Endothelial cell of umbilical vein (primary cell): Measurements from ENCODE around the gene PHOX2B. TPM values are rescaled to one million over a fixed set of nuclear protein-coding genes. Genes with fewer than 3 reads are reported as not detected.

Source experiments
- BruUV-seq: library from RNA; stranded (reverse); fragments of 400-500 nt; replicated peaks from 2 replicates; lab custom pipeline; 2021; lab: Mats Ljungman, UMichigan
- CTCF ChIA-PET: fragments of 300-600, 350-600 bp; sonication (Branson Sonifier 250); formaldehyde crosslinking; loops from one replicate; lab custom pipeline; 2021; ENCODE audit warnings: antibody characterized with exemption, inconsistent platforms; lab: Charles Lee
- POLR2A ChIA-PET: fragments of 300-600, 350-600 bp; sonication (Branson Sonifier 250); formaldehyde crosslinking; loops from one replicate; lab custom pipeline; 2021; ENCODE audit warnings: antibody characterized with exemption, inconsistent platforms; lab: Charles Lee
- DNase-seq: peaks from one replicate; pipeline ENCODE4 v3.0.0-alpha.2; 2011; ENCODE audit warnings: low read depth, low spot score
- FAIRE-seq: peaks from 2 replicates; lab custom pipeline; 2011; peaks lifted over from hg19 to GRCh38; lab: Jason Lieb, UNC
- H2AFZ ChIP-seq: 2 replicates; pipeline ENCODE4 v1.6.0; 2012; ENCODE audit warnings: low read depth, low read length, control low read depth, inconsistent platforms
- H3K27ac ChIP-seq: 2 replicates; pipeline ENCODE4 v1.5.1; 2011; ENCODE audit warnings: low read depth, mild to moderate bottlenecking, control low read depth, low read length, moderate library complexity; ENCODE audit not compliant: insufficient read depth
- H3K27me3 ChIP-seq, 2 experiments: 2 replicates each; pipeline versions ENCODE4 v1.6.0 to v1.6.1; 2011; ENCODE audit warnings: low read length in 2 of 2, mixed read lengths in 1 of 2; ENCODE audit not compliant: control insufficient read depth in 2 of 2, insufficient read depth in 2 of 2
- H3K36me3 ChIP-seq, 2 experiments: 2 replicates in 1 of 2; 3 replicates in 1 of 2; pipeline ENCODE4 v1.5.1; 2011; ENCODE audit warnings: low read length in 2 of 2, mild to moderate bottlenecking in 1 of 2, moderate library complexity in 1 of 2; ENCODE audit not compliant: control insufficient read depth in 2 of 2, insufficient read depth in 2 of 2; ENCODE audit errors: extremely low read depth in 1 of 2
- H3K4me1 ChIP-seq: 3 replicates; pipeline ENCODE4 v1.5.1; 2011; ENCODE audit warnings: mild to moderate bottlenecking, low read length; ENCODE audit not compliant: control insufficient read depth, insufficient read depth; ENCODE audit errors: extremely low read depth
- H3K4me2 ChIP-seq: 2 replicates; pipeline ENCODE4 v1.6.1; 2011; ENCODE audit warnings: low read length, control low read depth, mixed read lengths; ENCODE audit not compliant: insufficient read depth
- H3K4me3 ChIP-seq, 3 experiments: fragments of 200-600 bp in 1 of 3; sonication (generic), shearing (Covaris generic) in 1 of 3; replicated peaks in 1 of 3; 2 replicates each; pipeline ENCODE4 v1.5.1; 2011 to 2016; ENCODE audit warnings: control low read depth in 3 of 3, low read length in 3 of 3, mild to moderate bottlenecking in 2 of 3, inconsistent platforms in 1 of 3, low read depth in 1 of 3, moderate library complexity in 1 of 3; ENCODE audit not compliant: insufficient read depth in 1 of 3
- H3K79me2 ChIP-seq: 2 replicates; pipeline ENCODE4 v1.6.0; 2012; ENCODE audit warnings: low read length, inconsistent platforms; ENCODE audit not compliant: control insufficient read depth, insufficient read depth
- H3K9ac ChIP-seq: replicated peaks from 2 replicates; pipeline ENCODE3; 2011; ENCODE audit warnings: low read length, control low read depth; ENCODE audit not compliant: insufficient read depth; ENCODE audit errors: extremely low read depth
- H3K9me1 ChIP-seq: replicated peaks from 3 replicates; pipeline ENCODE4 v1.6.0; 2011; ENCODE audit warnings: mild to moderate bottlenecking, low read length; ENCODE audit not compliant: control insufficient read depth, insufficient read depth; ENCODE audit errors: extremely low read depth
- H3K9me3 ChIP-seq: replicated peaks from 2 replicates; pipeline ENCODE4 v1.5.1; 2012; ENCODE audit warnings: low read length, inconsistent platforms; ENCODE audit not compliant: control insufficient read depth, insufficient read depth
- H4K20me1 ChIP-seq: replicated peaks from 2 replicates; pipeline ENCODE3; 2011; ENCODE audit warnings: mild to moderate bottlenecking, low read length; ENCODE audit not compliant: control insufficient read depth, insufficient read depth; ENCODE audit errors: extremely low read depth
- FOS ChIP-seq: IDR thresholded peaks from 2 replicates; pipeline ENCODE4 v1.6.1; 2011; ENCODE audit warnings: mild to moderate bottlenecking, low read length, moderate library complexity, borderline replicate concordance; ENCODE audit not compliant: insufficient read depth
- JUN ChIP-seq: IDR thresholded peaks from 2 replicates; pipeline ENCODE4 v1.6.1; 2011; ENCODE audit warnings: borderline replicate concordance, low read depth; ENCODE audit not compliant: insufficient read length, insufficient read depth
- MYC ChIP-seq: IDR thresholded peaks from one replicate; pipeline ENCODE4 v1.6.1; 2011; ENCODE audit warnings: mild to moderate bottlenecking, low read depth, low read length
- dilution Hi-C: fragments of 300-500 bp; cut with MboI; formaldehyde crosslinking; loops from one replicate; pipeline ENCODE4 v1.15.0; 2019; ENCODE audit warnings: low sequenced_read_pairs; ENCODE audit not compliant: extremely low pct_ligation_motif_present
- intact Hi-C: fragments of 100-400 bp; cut with micrococcal nuclease; formaldehyde crosslinking; loops from one replicate; pipeline ENCODE4 v1.10.0; 2022
- polyA plus RNA-seq, 4 experiments: library from polyadenylated mRNA; depleted of rRNA in 3 of 4; stranded (reverse) in 3 of 4; unstranded in 1 of 4; fragments of >200 nt; gene quantifications; 2 replicates each; pipeline versions ENCODE4 v1.2.1 to v1.2.3, GENCODE V29; 2011 to 2012; ENCODE audit warnings: missing spikeins in 1 of 4
- total RNA-seq: library from RNA; stranded (reverse); gene quantifications from 2 replicates; pipeline ENCODE4 v1.2.3, GENCODE V29; 2021

PHOX2B gene
- total and polyA plus RNA-seq, 2 donors (not counting 3 experiments of a cell fraction or from before 2014, with no cell fraction given): not detected

- TF ChIP-seq FOS (peak; percentile 21), JUN (no peak)
- FAIRE-seq: no peak
These were observed 20.0 kb downstream of the PHOX2B start for GRCh38 chr4:41728573-41728913.

GRCh38 chr4:41727861-41728572 is 20.5 kb downstream of the PHOX2B start:
- FAIRE-seq: no peak
- Histone ChIP-seq H3K27me3 (peaks cover 7 to 22% of the 10 kb centered on the region in 2 experiments), H2AFZ (no peak overlapping the region), H3K27ac (no peak overlapping the region), H4K20me1 (no peaks in the 10 kb centered on the region), H3K9me1 (no peaks in the 10 kb centered on the region), H3K4me3 (no peak overlapping the region), H3K9me3 (no peaks in the 10 kb centered on the region), H3K4me1 (no peaks in the 10 kb centered on the region), H3K9ac (no peak overlapping the region), H3K4me2 (no peak overlapping the region), H3K36me3 (no peaks in the 10 kb centered on the region), H3K79me2 (no peaks in the 10 kb centered on the region)
- CTCF ChIA-PET: no interaction called here
- BruUV-seq: no TSS peak
- TF ChIP-seq MYC: no peak
- dilution Hi-C loops: no loop called here
- intact Hi-C loops: no loop called here
- DNase-seq: no peak
- POLR2A ChIA-PET: no interaction called here

More at GRCh38 chr4:41728573-41728913, 20.0 kb downstream of the PHOX2B start:
- Histone ChIP-seq H3K79me2 (no peaks in the 10 kb centered on the region), H4K20me1 (no peaks in the 10 kb centered on the region), H2AFZ (no peak overlapping the region), H3K9me3 (no peaks in the 10 kb centered on the region), H3K4me1 (no peaks in the 10 kb centered on the region), H3K4me3 (no peak overlapping the region), H3K4me2 (no peak overlapping the region), H3K27ac (no peak overlapping the region), H3K27me3 (peaks cover 7 to 25% of the 10 kb centered on the region in 2 experiments), H3K9me1 (no peaks in the 10 kb centered on the region), H3K36me3 (no peaks in the 10 kb centered on the region), H3K9ac (no peak overlapping the region)
- DNase-seq: no peak
- dilution Hi-C loops (no loop called here), intact Hi-C loops (no loop called here)
- POLR2A ChIA-PET: no interaction called here
- BruUV-seq: no TSS peak
- CTCF ChIA-PET: no interaction called here
